GM12878 (cell line): ENCODE data around the gene MORC3. TPM values are rescaled to one million over a fixed set of nuclear protein-coding genes. Genes with fewer than 3 reads are reported as not detected.

Experiments
- ATAC-seq: fragments of 200-7000 bp; cut with Tn5 transposase; 3 replicates; pipeline ENCODE4 v1.9.1; 2020; ENCODE audit warnings: mild to moderate bottlenecking, moderate library complexity
- BruUV-seq: library from RNA; stranded (reverse); fragments of 400-500 nt; replicated peaks from 2 replicates; lab custom pipeline; 2021; lab: Mats Ljungman, UMichigan
- CTCF ChIA-PET: fragments of 300-600 bp; sonication (Branson Sonifier 250); formaldehyde crosslinking; extraction: SDS; loops from one replicate; lab custom pipeline; 2021; ENCODE audit warnings: inconsistent platforms; lab: Yijun Ruan, JAX
- POLR2A ChIA-PET: fragments of 350-600 bp; formaldehyde crosslinking; extraction: SDS; loops from one replicate; lab custom pipeline; 2021; ENCODE audit warnings: inconsistent platforms; lab: Charles Lee
- RAD21 ChIA-PET: fragments of 300-600 bp; sonication (Branson Sonifier 250); formaldehyde crosslinking; loops from one replicate; lab custom pipeline; 2023; ENCODE audit warnings: antibody characterized with exemption; ENCODE audit not compliant: unreplicated experiment; lab: Charles Lee
- SMC1A ChIA-PET: fragments of 300-600 bp; sonication (Branson Sonifier 250); formaldehyde crosslinking; loops from one replicate; lab custom pipeline; 2023; ENCODE audit not compliant: unreplicated experiment, uncharacterized antibody; lab: Charles Lee
- DNase-seq: peaks from one replicate; pipeline ENCODE4 v3.0.0-alpha.2; 2011; ENCODE audit warnings: low read depth, low spot score
- FAIRE-seq: peaks from 3 replicates; lab custom pipeline; 2011; peaks lifted over from hg19 to GRCh38; lab: Jason Lieb, UNC
- H2AFZ ChIP-seq: 2 replicates; pipeline ENCODE4 v1.6.0; 2011; ENCODE audit warnings: low read depth, low read length, control low read depth; ENCODE audit not compliant: control insufficient read depth
- H3K27ac ChIP-seq: 2 replicates; pipeline ENCODE4 v1.5.1; 2011; ENCODE audit warnings: control low read depth; ENCODE audit not compliant: control insufficient read depth, insufficient read depth
- H3K27me3 ChIP-seq, 2 experiments: replicated peaks in 1 of 2; 2 replicates each; pipeline versions ENCODE4 v1.6.0 to v1.6.1; 2011; ENCODE audit warnings: low read length in 1 of 2; ENCODE audit not compliant: control insufficient read depth in 2 of 2, insufficient read depth in 2 of 2
- H3K36me3 ChIP-seq, 2 experiments: 2 replicates each; pipeline ENCODE4 v1.5.1; 2011; ENCODE audit warnings: low read length in 1 of 2; ENCODE audit not compliant: control insufficient read depth in 2 of 2, insufficient read depth in 2 of 2
- H3K4me1 ChIP-seq: 2 replicates; pipeline ENCODE4 v1.6.1; 2011; ENCODE audit warnings: mild to moderate bottlenecking, low read length, moderate library complexity, mixed read lengths; ENCODE audit not compliant: control insufficient read depth, insufficient read depth
- H3K4me2 ChIP-seq: 2 replicates; pipeline ENCODE4 v1.6.0; 2011; ENCODE audit warnings: control low read depth; ENCODE audit not compliant: control insufficient read depth, insufficient read depth
- H3K4me3 ChIP-seq: fragments of 200-600 bp; sonication (generic); 2 replicates; pipeline ENCODE4 v1.5.1; 2016
- H3K79me2 ChIP-seq: 2 replicates; pipeline ENCODE4 v1.6.0; 2011; ENCODE audit warnings: low read length; ENCODE audit not compliant: control insufficient read depth, insufficient read depth
- H3K9ac ChIP-seq: 2 replicates; pipeline ENCODE4 v1.8.0; 2011; ENCODE audit warnings: low read length, control low read depth, mixed read lengths; ENCODE audit not compliant: control insufficient read depth, insufficient read depth
- H3K9me3 ChIP-seq: replicated peaks from 3 replicates; pipeline ENCODE4 v1.5.1; 2011; ENCODE audit warnings: mild to moderate bottlenecking, low read length; ENCODE audit not compliant: control insufficient read depth, insufficient read depth
- H4K20me1 ChIP-seq: 2 replicates; pipeline ENCODE4 v1.6.0; 2011; ENCODE audit not compliant: control insufficient read depth, insufficient read depth
- BACH1 ChIP-seq: fragments of 450-650 bp; IDR thresholded peaks from 2 replicates; pipeline ENCODE4 v1.6.1; 2017; ENCODE audit warnings: mild to moderate bottlenecking, borderline replicate concordance
- CBX5 ChIP-seq: sonication (generic); IDR thresholded peaks from 2 replicates; pipeline ENCODE4 v1.6.1; 2016; ENCODE audit warnings: low read depth, moderate library complexity, mild to moderate bottlenecking, inconsistent platforms
- GABPA ChIP-seq: IDR thresholded peaks from 2 replicates; pipeline ENCODE4 v1.6.1; 2014; ENCODE audit warnings: antibody characterized with exemption, low read depth, mild to moderate bottlenecking, inconsistent platforms
- HDAC6 ChIP-seq: fragments of 200-600 bp; sonication (generic); IDR thresholded peaks from one replicate; pipeline ENCODE4 v1.8.0; 2017; ENCODE audit warnings: antibody characterized with exemption; ENCODE audit not compliant: unreplicated experiment
- KLF5 ChIP-seq: fragments of 450-650 bp; IDR thresholded peaks from 2 replicates; pipeline ENCODE4 v1.6.1; 2014; ENCODE audit warnings: mild to moderate bottlenecking; ENCODE audit not compliant: partially characterized antibody
- RFX5 ChIP-seq: IDR thresholded peaks from 2 replicates; pipeline ENCODE4 v1.6.1; 2011; ENCODE audit warnings: low read depth, low read length, improper control_type of control experiment
- SRF ChIP-seq, 2 experiments: IDR thresholded peaks; 2 replicates each; pipeline ENCODE4 v1.6.1; 2011; ENCODE audit warnings: low read depth in 2 of 2, low read length in 2 of 2, mild to moderate bottlenecking in 1 of 2, moderate library complexity in 1 of 2
- WGBS: methylation state at CpG from one replicate; pipeline ENCODE4 v1.1.6; 2016; ENCODE audit warnings: low lambda C conversion rate; ENCODE audit not compliant: insufficient replicate concordance, insufficient coverage; ENCODE audit errors: missing lambda C conversion rate; 5-methylcytosine and 5-hydroxymethylcytosine counted together
- in situ Hi-C: fragments of 300-500 bp; cut with MboI; formaldehyde crosslinking; loops from 9 replicates; pipeline ENCODE4 v1.14.3; 2018; ENCODE audit warnings: mixed read lengths
- intact Hi-C: fragments of 100-400 bp; cut with micrococcal nuclease; formaldehyde crosslinking; loops from one replicate; pipeline ENCODE4 v1.14.2; 2022; ENCODE audit not compliant: unreplicated experiment
- polyA plus RNA-seq, 11 experiments: library from polyadenylated mRNA; depleted of rRNA in 4 of 11; unstranded in 6 of 11; stranded (reverse) in 5 of 11; fragments of >200 nt; fragmentation: Nextera tagmentation in 4 of 11; fragmentation: Illumina TruSeq in 1 of 11; extraction: Ambion mirVana in 4 of 11; extraction: Trizol in 1 of 11; gene quantifications; 1 replicate in 1 of 11; 2 replicates in 10 of 11; pipeline versions ENCODE4 v1.2.1 to v1.2.3, GENCODE V29; 2011 to 2016; ENCODE audit warnings: inconsistent platforms in 2 of 11, missing spikeins in 2 of 11, low read depth in 1 of 11
- total RNA-seq, 4 experiments: library from RNA; depleted of rRNA in 3 of 4; stranded (reverse); fragments of >200 nt in 3 of 4; fragmentation: Illumina TruSeq in 1 of 4; extraction: Trizol in 1 of 4; gene quantifications; 2 replicates each; pipeline versions ENCODE4 v1.2.1 to v1.2.3, GENCODE V29; 2013 to 2021

MORC3 gene
- total and polyA plus RNA-seq, 10 of the 15 experiments (the other 5 are each of a cell fraction or from before 2014, with no cell fraction given), result 5.5 to 29.9 (median 16.3) TPM

DNA sequence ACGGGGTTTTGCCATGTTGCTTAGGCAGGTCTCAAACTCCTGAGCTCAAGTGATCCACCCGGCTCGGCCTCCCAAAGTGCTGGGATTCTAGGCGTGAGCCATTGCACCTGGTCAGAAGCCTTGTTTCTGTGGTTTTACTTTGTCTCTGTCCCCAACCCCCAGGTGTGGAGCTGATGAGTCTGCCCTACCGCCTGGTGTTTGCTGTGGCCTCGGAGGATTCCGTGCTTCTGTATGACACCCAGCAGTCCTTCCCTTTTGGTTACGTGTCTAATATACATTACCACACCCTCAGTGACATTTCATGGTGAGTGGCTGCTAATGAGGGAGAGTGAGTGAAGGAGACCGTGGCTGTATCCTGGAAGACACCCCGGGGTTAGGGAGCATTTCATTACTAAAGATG is 91.3 kb downstream of the MORC3 start:
- TF ChIP-seq KLF5 (no peak), HDAC6 (no peak), SRF (IDR thresholded peaks at IDR 0.05; ENCODE audit: low read depth in 2 of 2, low read length in 2 of 2) (no peak), RFX5 (no peak), BACH1 (no peak), GABPA (no peak)
- TF ChIP-seq, all 136 proteins: peak for 0

DNA sequence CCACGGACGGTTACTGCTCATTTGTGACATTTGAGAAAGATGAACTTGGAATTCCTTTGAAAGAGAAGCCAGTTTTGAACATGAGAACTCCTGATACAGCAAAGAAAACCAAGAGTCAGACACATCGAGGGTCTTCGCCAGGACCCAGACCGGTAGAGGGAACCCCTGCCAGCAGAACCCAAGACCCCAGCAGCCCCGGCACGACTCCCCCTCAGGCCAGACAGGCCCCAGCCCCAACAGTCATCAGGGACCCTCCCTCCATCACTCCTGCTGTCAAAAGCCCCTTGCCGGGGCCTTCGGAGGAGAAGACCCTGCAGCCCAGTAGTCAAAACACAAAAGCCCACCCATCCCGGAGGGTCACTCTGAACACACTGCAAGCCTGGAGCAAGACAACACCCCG is 92.9 kb downstream of the MORC3 start:
- Histone ChIP-seq H3K9ac (no peak overlapping the region), H4K20me1 (no peaks in the 10 kb centered on the region), H3K27ac (no peak overlapping the region), H3K27me3 (no peaks in the 10 kb centered on the region), H3K36me3 (peaks cover 10 to 15% of the 10 kb centered on the region in 2 experiments; a peak in 3 of 4 replicates), H3K4me3 (no peak overlapping the region), H2AFZ (no peak overlapping the region), H3K4me1 (no peaks in the 10 kb centered on the region), H3K4me2 (no peak overlapping the region), H3K79me2 (no peaks in the 10 kb centered on the region), H3K9me3 (no peaks in the 10 kb centered on the region)
- POLR2A ChIA-PET, result no interaction called here
- FAIRE-seq (no peak), DNase-seq (no peak), ATAC-seq (no peak)
- WGBS, result 97% methylated on average over 11 of the region's 11 CpGs
- intact Hi-C loops (no loop called here), in situ Hi-C loops (no loop called here)
- RAD21 ChIA-PET, result no interaction called here
- no peak for TF ChIP-seq CBX5
- no TSS peak for BruUV-seq
- CTCF ChIA-PET, result no interaction called here
- SMC1A ChIA-PET, result no interaction called here

More for the DNA sequence above, 91.3 kb downstream of the MORC3 start:
- BruUV-seq, result no TSS peak
- intact Hi-C loops (no loop called here), in situ Hi-C loops (no loop called here)
- RAD21 ChIA-PET, result no interaction called here
- Histone ChIP-seq H4K20me1 (no peaks in the 10 kb centered on the region), H3K4me1 (no peaks in the 10 kb centered on the region), H3K36me3 (peaks cover 10% of the 10 kb centered on the region in 2 experiments; a peak in 3 of 4 replicates), H3K4me3 (no peak overlapping the region), H3K27me3 (no peaks in the 10 kb centered on the region), H3K79me2 (no peaks in the 10 kb centered on the region), H3K9ac (no peak overlapping the region), H3K4me2 (no peak overlapping the region), H3K27ac (no peak overlapping the region), H3K9me3 (no peaks in the 10 kb centered on the region), H2AFZ (no peak overlapping the region)
- DNase-seq, result no peak
- WGBS, result 99% methylated on average over 10 of the region's 10 CpGs
- FAIRE-seq, result no peak
- ATAC-seq, result no peak
- SMC1A ChIA-PET, result no interaction called here
- CTCF ChIA-PET, result no interaction called here
- POLR2A ChIA-PET, result no interaction called here
